GM12874 (cell line): ENCODE results near the gene SPRY4.

Experiments
- TF ChIP-seq, protein P1 (sequence below): IDR thresholded peaks from 2 replicates; pipeline ENCODE4 v1.5.1; 2011; ENCODE audit warnings: low read depth, mild to moderate bottlenecking, control low read depth, low read length, moderate library complexity; ENCODE audit not compliant: insufficient read depth

SPRY4 gene

DNA sequence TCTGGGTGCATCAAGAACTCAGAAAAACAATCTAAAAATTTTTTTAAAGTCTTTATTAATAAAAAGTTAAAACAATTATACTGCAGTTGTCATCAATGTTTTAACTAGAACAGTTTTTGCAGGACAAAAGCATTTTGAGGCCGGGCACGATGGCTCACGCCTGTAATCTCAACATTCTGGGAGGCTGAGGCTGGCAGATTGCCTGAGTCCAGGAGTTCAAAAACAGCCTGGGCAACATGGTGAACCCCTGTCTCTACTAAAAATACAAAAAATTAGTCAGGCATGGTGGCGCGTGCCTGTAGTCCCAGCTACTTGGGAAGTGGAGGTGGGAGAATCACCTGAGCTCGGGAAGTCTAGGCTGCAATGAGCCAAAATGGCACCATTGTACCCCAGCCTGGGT, 5.2 kb upstream of the SPRY4 start:
- TF ChIP-seq, protein P1, sequence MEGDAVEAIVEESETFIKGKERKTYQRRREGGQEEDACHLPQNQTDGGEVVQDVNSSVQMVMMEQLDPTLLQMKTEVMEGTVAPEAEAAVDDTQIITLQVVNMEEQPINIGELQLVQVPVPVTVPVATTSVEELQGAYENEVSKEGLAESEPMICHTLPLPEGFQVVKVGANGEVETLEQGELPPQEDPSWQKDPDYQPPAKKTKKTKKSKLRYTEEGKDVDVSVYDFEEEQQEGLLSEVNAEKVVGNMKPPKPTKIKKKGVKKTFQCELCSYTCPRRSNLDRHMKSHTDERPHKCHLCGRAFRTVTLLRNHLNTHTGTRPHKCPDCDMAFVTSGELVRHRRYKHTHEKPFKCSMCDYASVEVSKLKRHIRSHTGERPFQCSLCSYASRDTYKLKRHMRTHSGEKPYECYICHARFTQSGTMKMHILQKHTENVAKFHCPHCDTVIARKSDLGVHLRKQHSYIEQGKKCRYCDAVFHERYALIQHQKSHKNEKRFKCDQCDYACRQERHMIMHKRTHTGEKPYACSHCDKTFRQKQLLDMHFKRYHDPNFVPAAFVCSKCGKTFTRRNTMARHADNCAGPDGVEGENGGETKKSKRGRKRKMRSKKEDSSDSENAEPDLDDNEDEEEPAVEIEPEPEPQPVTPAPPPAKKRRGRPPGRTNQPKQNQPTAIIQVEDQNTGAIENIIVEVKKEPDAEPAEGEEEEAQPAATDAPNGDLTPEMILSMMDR: no peak

DNA sequence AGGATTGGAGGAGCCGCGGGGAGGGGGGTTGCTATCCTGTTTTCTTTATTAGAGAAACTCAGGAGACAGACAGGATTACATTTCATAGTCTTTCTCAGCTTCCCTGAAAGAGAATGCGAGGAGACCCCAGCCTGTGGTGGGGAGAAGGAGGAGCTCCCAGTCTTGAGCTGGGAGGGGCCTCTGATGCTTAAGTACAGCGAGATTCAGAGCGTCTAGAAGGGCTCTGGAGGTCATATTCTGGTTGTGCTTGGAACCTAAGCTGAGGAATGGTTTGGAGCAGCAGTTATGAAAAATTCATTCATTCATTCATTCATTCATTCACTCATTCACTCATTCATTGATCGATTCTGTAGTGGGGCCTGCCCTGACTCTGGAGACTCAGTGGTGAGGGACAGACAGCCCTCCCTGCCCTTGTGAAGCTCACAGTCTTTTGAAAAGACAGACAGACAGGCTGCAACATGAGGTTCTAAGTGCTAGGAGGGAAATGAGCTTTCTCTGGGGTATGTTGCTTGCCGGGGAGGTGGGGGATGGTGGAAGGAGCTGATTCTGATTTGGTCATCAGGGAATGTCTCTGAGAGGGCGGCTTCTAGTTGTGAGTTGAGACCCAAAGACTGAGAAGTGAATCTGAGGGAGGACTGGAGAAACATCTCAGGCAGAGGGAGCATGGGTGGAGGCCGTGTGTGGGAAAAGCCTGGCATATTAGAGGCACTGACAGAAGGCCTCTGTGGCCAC, 2.5 kb upstream of the SPRY4 start:
- TF ChIP-seq, protein P1: no peak

DNA sequence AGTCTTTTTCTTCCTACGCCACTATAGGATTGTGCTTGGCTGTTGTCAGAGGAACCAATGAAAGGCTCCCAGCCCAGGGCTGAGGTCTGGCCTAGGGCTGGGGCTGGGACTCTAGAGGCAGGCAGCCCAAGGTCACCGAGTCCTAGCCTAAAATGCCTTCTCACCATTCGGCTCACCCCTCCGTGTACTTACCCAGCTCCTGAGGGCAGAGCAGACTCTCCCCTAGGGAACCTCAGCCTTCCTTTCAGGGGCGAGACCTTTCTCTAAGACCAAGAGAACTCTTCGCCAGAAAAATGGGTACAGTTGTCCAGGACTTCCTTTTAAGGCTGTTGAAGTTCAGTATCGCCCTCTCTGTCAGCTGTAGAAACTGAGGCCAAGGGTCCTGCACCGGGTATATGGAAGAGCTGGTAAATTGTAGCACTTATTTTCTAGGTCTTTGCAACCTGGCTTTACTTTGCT, 1.7 kb upstream of the SPRY4 start:
- TF ChIP-seq, protein P1: no peak

DNA sequence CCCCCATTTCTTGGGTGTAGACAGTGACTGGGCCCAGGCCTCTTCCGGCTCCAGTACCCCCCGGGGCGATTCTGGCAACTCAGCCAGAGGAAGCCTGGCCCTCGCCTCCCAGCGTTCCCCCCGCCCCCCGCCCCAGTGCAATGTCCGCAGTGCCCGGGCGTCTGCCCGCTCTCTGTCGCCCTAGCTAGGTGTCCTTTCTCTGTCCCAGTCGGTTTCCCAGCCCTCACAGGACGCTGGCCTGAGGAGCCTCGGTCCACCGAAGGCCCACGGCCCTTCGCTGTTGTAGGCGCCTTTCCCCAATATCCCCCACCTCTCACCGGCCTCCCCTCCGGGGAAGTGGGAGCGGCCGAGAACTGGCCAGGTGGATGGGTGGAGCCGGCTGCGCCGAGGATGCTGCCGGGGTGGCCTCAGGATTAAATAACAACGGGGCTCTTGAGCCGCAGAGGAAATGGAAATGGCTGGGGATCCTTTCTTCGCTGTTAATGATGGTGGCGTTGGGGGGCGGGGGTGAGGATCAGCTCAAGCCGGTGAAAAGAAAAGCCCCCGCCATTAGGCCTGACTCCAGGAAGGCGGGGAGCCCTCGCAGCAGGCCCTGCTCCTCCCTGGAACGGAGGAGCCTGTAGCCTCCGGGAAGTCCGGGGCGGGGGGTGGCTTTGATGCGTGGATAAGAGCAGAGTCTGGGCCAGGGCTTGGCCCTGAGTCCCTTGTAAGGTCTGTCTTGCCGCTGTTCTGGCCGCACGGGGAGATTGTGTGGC, 1.1 kb upstream of the SPRY4 start:
- TF ChIP-seq, protein P1: no peak

DNA sequence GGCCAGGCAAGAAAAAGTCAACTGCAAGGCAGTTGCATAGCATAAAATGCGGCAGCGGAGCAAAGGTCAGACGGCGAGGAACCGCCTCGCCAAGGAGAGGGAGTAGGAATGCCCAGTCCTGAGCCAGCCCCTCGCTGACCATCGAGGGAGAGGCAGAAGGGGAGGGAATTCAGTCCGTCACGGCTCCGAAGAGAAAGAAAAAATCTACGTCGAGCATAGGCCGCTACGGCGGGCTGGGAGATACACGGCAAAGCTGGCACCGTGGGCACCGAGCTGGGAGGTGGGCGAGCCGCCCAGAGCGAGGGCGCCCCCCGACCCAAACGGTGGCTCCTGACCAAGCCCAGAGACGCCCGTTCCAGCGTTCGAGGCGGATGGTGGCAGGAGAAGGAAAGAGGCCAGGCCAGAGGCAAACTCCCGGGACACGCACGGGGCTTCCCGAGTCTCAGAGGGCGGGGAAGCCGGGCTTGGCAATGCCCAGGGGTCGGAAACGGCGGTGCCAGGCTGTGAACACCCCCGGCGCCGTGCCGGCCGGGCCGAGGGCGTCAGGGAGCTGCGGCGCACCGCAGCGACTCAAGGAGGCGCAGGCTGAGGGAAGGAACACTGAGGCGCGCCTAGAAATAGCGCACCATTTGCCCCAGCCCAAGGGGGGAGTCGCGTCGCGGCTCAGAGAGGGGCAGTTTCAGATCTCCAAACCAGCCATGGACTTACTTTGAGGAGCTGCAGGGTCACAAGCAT, 518 bp downstream of the SPRY4 start:
- TF ChIP-seq, protein P1: peak; percentile 28; the same call in 1 of the 2 replicates

DNA sequence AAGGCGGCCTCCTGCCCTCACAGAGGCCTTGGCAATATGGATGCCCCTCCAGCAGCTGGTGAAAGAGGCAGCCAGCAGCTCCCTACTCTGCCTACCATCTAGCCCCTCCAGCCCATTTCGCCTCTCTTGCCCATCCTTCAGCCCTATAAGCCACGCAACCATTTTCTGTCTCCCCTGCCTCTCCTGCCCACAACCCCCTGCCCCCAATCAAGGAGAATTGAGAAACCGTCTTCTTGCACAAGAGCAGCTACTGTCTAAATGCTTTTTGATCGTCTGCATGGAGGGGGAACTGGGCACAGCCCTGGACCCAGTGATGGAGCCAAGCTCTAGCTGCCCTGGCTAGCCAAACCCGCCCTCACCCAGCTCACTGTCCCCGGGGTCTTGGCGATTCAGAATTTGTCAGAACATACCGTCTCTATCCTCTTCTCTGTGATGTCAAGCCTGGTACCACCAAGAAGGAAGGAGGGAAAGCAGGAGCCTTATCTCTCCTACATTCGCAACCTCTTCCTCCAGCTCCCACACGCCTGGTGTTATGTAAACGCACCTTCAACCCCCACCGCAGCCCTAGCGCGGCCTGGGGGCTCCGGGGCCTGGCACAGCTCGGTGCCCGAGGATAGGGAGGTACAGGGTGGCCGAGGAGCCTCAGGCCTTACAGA, 1.2 kb downstream of the SPRY4 start:
- TF ChIP-seq, protein P1: no peak
